Suppressor macrophage (primary cell): ENCODE data around the gene KLRG1.

ENCODE experiments used
- DNase-seq, 4 experiments: peaks; one replicate each; pipeline ENCODE4 v3.0.0-alpha.2; 2020 to 2022
- total RNA-seq, 17 experiments: gene quantifications; one replicate each; lab custom pipeline; 2026; ENCODE audit warnings: mixed read lengths in 6 of 17, inconsistent platforms in 3 of 17; lab: John Stamatoyannopoulos, UW

KLRG1 gene
- 0.35 to 7.1 (median 2.7) reads per million in 17 experiments for total RNA-seq

GRCh38 chr12:8989413-8989812 is at the start of gene KLRG1:
Gene KLRG1, plus strand, starts transcription at chr12:8989546. Its CDS starts 90 bp downstream, at chr12:8989636.
- DNase-seq: peak; percentile 12 to 64 (median 40)

- no peak for DNase-seq
Observed at GRCh38 chr12:8941691-8942478, 47.5 kb upstream of the KLRG1 start.

- no peak for DNase-seq
Observed at GRCh38 chr12:8943565-8944186, 45.7 kb upstream of the KLRG1 start.

- no peak for DNase-seq
Observed at GRCh38 chr12:8946733-8947132, 42.6 kb upstream of the KLRG1 start.

- peak; percentile 51 to 84 (median 62) for DNase-seq
Observed at GRCh38 chr12:8947737-8948136, 41.6 kb upstream of the KLRG1 start.

GRCh38 chr12:8948701-8949341 is 40.5 kb upstream of the KLRG1 start:
- DNase-seq: peak; percentile 69 to 82 (median 76)

GRCh38 chr12:8949342-8950220 is 39.8 kb upstream of the KLRG1 start, which contains the start of gene M6PR:
Gene M6PR, minus strand, starts transcription at chr12:8949645. Its CDS starts 3,241 bp downstream, at chr12:8946404.
- DNase-seq: peak; percentile 98 to 99 (median 99)

- DNase-seq: no peak
Observed at GRCh38 chr12:8950221-8950527, 39.2 kb upstream of the KLRG1 start.

GRCh38 chr12:8950702-8951478 is 38.5 kb upstream of the KLRG1 start:
- DNase-seq: peak in 3 of 4 experiments; percentile 21 to 50 (median 39)

GRCh38 chr12:8951744-8952143 is 37.6 kb upstream of the KLRG1 start:
- DNase-seq: peak in 2 of 4 experiments; percentile 11 to 22

- no peak for DNase-seq
Observed at GRCh38 chr12:8953773-8954402, 35.5 kb upstream of the KLRG1 start.

GRCh38 chr12:8956073-8956472 is 33.3 kb upstream of the KLRG1 start:
- no peak for DNase-seq

- DNase-seq: no peak
Observed at GRCh38 chr12:8956772-8957171, 32.6 kb upstream of the KLRG1 start.

- no peak for DNase-seq
Observed at GRCh38 chr12:8957561-8957960, 31.8 kb upstream of the KLRG1 start.

GRCh38 chr12:8958066-8958465 is 31.3 kb upstream of the KLRG1 start:
- peak in 3 of 4 experiments; percentile 12 to 52 (median 41) for DNase-seq

- DNase-seq: no peak
Observed at GRCh38 chr12:8960176-8960575, 29.2 kb upstream of the KLRG1 start.

GRCh38 chr12:8968761-8969160 is 20.6 kb upstream of the KLRG1 start:
- DNase-seq: no peak

GRCh38 chr12:8969861-8970411 is 19.4 kb upstream of the KLRG1 start:
- no peak for DNase-seq

GRCh38 chr12:8970432-8970831 is 18.9 kb upstream of the KLRG1 start:
- DNase-seq: no peak

GRCh38 chr12:8980137-8980536 is 9.2 kb upstream of the KLRG1 start:
- DNase-seq: no peak
